Adrenal gland (tissue), 5 donors: Measurements from ENCODE around the gene SPANXN4.

ENCODE experiments used
- POLR2A ChIP-seq, 2 donors: fragments of 450-650 bp; IDR thresholded peaks; one replicate each; pipeline ENCODE4 v1.6.1; 2017; ENCODE audit warnings: antibody characterized with exemption in 2 of 2, mild to moderate bottlenecking in 2 of 2, moderate library complexity in 1 of 2
- TF ChIP-seq, protein P1 (sequence below), 6 experiments: fragments of 450-650 bp in 4 of 6; fragments of 200-600 bp in 2 of 6; sonication (generic) in 1 of 6; IDR thresholded peaks; 1 replicate in 5 of 6; 2 replicates in 1 of 6; pipeline versions ENCODE4 v1.5.1 to v1.8.0; 2016 to 2021; ENCODE audit warnings: antibody characterized with exemption in 6 of 6, mild to moderate bottlenecking in 2 of 6, moderate library complexity in 1 of 6
- donor health status: DM: no; HTN: no; CAD: no.

DNA sequence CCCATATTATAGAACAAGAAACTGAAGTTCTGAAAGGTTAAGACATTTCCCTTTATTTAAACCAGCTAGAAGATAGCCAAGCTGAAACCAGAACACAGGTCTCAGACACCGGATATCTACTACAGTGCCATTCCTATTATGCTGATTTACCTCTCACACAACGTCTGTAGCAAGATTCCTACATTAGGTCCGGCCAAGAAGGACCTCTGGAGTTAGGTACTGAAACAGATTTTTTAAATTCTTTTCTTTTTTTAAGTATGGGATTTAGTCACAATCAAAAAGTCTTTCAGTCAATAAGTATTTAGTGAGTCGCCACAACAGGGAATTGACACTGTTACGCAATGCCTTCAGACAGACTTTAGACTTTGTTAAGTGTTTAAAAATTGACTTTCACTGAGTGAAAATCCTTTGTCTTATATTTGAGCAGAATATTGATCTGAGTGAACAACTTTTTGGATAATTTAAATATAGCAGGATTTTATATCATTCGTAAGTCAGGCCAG is 26.5 kb upstream of the SPANXN4 start:
- no peak for TF ChIP-seq POLR2A (IDR thresholded peaks at IDR 0.05)
- TF ChIP-seq, protein P1, sequence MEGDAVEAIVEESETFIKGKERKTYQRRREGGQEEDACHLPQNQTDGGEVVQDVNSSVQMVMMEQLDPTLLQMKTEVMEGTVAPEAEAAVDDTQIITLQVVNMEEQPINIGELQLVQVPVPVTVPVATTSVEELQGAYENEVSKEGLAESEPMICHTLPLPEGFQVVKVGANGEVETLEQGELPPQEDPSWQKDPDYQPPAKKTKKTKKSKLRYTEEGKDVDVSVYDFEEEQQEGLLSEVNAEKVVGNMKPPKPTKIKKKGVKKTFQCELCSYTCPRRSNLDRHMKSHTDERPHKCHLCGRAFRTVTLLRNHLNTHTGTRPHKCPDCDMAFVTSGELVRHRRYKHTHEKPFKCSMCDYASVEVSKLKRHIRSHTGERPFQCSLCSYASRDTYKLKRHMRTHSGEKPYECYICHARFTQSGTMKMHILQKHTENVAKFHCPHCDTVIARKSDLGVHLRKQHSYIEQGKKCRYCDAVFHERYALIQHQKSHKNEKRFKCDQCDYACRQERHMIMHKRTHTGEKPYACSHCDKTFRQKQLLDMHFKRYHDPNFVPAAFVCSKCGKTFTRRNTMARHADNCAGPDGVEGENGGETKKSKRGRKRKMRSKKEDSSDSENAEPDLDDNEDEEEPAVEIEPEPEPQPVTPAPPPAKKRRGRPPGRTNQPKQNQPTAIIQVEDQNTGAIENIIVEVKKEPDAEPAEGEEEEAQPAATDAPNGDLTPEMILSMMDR (IDR thresholded peaks at IDR 0.05), result no peak
